HG03025 (cell line): ENCODE measurements around the gene ZNF555.

Experiments used
- ATAC-seq: cut with Tn5 transposase; IDR thresholded peaks from one replicate; pipeline ENCODE4 v1.9.1; 2021; ENCODE audit warnings: mild to moderate bottlenecking, moderate library complexity; ENCODE audit not compliant: unreplicated experiment, low FRiP score

ZNF555 gene

DNA sequence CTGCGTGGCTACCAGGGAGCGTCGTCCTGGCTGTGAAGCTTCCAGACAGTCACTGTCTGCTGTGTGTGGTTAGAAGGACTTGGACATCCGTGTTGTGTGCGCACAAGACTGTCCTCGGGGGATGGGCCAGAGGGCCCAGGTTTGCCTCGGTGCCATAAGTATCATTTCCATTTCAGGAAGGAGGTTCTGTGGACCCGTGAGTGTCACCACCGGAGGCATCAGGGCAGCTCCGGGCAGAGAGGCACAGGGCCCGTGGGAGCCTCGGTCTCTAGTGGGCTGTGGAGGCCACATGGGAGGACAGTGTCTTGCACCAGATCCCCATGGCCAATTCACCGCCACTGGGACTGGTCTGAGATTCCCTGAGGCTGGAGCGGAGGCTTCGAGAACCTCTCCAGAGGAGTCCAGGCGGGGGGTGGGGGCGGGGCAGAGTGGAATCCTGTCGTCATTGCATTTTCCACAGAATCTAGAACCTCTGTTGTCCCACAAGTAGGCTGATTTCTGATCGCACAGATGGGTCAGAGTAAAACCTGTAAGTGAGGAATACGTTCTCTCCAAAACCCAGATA lies 65.4 kb downstream of the ZNF555 start:
- no peak for ATAC-seq
